HEK293T (cell line): ENCODE data around the gene GABRB1.

Experiments
- BHLHE40 ChIP-seq: fragments of 450-650 bp; IDR thresholded peaks from 2 replicates; pipeline ENCODE4 v1.6.1; 2016; ENCODE audit warnings: mild to moderate bottlenecking, moderate library complexity, borderline replicate concordance
- FOXA1 ChIP-seq: fragments of 450-650 bp; IDR thresholded peaks from 2 replicates; pipeline ENCODE4 v1.6.1; 2016; ENCODE audit warnings: mild to moderate bottlenecking
- TARDBP ChIP-seq: fragments of 450-650 bp; IDR thresholded peaks from 2 replicates; pipeline ENCODE4 v1.6.1; 2016

GRCh38 chr4:47104986-47105385 lies 73.6 kb downstream of the GABRB1 start:
- TF ChIP-seq BHLHE40 (no peak), FOXA1 (no peak), TARDBP (no peak)
